ENCODE measurements around the gene SLC35A3.
A peak's percentile ranks its signal among the peaks of the same experiment; 100 is the strongest.
"Not testable (repeated sequence)": the region's sequence is repeated elsewhere in the genome, so short reads cannot be mapped to it uniquely, and the experiment has no call there.

The SLC35A3 gene

DNA sequence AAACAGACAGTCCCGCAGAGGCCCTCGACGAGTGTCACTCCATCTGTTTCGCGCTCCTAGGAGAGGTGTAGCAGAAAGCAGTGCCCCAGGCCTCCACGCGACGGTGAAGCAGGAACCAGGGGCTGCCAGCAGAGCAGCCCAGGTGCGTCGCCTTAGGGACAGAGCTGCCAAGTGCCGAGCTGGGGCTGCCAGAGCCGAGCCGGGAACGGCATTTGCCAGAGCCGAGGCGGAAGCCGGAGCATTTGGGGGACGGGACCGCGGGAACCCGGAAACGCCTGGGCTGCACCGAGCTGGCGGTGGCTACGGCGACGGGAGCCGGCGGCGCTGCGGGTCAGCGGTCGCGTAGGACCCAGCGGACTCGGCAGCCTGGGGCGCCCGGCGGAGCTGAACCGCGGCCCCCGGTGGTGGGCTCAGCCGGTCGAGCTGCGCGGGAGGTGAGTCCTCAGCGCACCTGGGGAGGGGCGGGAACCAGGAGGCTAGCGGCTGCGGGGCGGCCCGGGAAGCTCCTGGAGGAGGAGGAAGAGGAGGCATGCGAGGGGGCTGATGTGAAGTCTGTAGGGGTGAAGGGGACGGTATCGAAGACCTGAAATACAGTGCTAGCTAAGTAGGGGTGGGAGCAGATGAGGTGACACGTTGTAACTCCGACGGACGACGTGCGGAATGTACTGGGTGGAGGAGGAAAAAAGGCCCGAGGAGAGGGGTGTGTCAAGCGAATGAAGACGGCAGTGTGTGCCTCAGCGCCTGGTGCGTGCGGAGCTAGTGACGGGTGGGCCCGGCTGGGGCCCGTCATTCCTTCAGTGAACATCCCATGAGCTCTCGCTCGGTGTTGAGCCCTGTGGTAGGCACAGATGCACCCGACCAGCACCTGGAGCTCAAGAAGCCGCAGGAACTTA lies at the start of gene SLC35A3:
TSS of gene SLC35A3 (plus strand) at position 268 of the 893 bp plus-strand sequence. CDS start 23,559 bp downstream, outside the sequence.
- peak; percentile 80 to 84 for DNase-seq

DNA sequence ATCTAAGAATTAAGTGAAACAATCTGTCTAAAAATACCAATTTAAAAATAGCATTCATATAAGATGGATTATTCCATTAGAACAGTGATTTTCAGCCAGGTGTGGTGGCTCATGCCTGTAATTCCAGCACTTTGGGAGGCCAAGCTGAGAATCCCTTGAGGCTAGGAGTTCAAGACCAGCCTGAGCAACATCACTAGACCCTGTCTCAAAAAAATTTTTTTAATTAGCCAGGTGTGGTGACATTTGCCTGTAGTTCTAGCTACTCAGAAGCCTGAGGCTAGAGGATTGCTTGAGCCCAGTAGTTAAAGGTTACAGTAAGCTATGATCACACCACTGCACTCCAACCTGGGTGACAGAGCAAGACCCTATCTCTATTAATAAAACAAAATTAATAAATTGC lies 35.0 kb upstream of the SLC35A3 start:
- DNase-seq, result no peak

DNA sequence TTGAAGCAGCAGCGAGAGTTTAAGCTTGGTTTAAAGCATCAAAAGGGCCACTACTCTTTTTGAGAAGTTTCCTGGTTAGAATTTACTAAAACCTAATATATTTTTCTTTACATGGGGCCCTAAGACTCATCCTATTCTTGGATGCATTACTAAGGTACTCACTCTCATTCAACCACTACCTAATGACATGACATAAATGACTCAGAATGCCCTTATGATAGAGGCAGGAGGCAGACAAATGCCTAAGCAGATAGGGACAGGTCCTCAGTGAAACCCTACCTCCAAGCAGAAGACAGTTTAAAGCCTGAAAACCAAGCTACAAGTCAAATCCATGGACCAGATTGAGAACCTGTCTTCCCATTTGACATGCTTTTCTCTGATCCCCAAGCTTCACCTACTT lies 34.3 kb upstream of the SLC35A3 start:
- DNase-seq, result no peak

DNA sequence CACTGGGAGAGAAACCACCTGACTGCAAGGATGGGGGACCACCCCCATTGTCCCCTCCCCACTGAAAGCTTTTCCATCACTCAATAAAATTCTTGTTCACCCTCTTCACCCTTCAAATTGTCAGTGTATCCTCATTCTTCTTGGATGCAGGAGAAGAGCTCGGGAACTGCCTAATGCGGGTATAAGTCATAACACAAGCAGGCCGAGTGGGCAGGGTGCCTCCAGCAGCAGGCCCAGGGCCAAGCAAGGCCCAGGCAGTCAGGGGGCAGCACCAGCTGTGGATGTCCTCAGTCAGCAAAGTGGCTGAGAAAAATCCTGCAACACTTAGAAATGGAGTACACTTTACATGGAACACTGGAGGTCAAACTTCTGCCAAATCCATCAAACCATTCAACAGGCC lies 33.7 kb upstream of the SLC35A3 start:
- no peak for DNase-seq

DNA sequence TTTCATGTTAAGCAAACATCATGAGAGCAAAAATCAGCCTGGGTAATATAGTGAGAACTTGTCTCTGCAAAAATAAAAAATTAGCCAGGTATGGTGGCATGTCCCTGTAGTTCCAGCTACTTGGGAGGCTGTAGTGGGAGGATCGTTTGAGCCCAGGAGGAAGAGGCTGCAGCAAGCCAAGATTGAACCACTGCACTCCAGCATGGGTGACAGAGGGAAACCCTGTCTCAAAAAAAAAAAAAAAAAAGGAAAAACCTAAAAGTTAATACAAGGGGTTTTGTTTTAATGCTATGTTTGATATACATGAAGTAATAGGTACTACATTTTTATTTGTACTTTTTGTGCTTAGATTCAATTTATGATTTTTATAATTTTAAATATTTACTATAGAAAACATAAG lies 27.1 kb upstream of the SLC35A3 start:
- no peak for DNase-seq

DNA sequence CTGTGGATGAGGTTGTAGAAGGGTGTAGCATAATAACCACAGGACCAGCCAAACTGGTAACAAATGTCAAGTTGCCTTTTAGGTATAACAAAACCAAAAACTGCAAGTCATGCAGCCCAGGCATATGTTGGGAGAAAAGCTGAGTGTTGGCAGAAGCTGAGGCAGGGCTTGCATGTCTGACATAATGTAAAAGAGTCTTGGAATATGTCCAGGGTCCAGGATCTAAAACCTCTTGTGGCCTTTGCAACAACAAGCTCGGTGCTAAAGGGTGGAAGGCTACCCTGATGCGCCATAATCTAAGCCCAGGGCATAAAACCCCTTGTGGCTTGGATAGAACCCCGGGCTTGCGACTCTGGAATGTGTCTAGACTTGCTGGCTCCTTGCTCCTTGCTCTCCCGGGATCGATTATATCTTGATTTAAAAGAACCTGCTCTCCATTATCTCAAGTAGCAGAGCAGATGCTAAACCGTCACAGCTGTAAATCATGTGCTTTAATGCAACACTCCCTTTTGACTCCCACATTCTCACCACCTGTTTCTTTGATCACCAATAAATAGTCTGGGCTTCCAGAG lies 26.5 kb upstream of the SLC35A3 start:
- DNase-seq, result peak; percentile 12 to 29

DNA sequence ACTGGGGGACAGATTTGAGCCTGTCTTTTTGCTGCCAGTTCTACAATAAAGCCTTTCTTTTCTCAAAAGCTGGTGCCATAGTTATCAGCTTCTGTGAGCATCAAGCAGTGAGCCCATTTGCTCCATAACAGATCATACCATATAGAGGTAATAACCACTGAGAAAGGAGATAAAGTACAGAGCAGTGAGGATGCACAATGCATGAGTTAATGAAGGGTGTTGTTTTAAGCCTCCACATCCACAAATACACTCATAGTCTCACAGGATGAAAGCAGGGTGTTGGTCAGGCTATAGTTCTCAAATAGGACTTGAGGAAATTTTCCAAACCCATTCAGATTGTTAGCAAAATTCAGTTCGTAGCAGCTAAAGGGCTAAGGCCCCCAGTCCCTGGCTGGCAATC lies 25.6 kb upstream of the SLC35A3 start:
- no peak for DNase-seq

DNA sequence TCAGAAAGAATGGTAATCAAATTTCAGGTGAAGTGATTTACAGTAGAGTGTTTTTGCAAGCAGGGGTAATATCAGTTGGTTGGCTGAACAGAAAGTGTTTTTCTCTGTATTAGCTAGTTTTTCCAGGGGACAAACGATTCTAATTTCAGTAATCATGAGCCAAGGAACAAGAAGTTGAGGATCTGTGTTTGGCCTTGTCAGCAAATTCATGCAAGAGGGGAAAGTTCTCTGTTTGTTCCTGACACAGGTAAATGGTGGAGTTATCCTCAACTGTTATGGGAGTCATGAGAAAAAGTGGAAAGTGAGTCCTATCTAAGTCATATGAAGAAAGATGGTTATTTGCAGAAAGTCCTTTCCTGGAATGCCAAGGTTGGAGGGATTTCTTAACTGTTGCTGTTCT lies 24.6 kb upstream of the SLC35A3 start:
- DNase-seq, result no peak

DNA sequence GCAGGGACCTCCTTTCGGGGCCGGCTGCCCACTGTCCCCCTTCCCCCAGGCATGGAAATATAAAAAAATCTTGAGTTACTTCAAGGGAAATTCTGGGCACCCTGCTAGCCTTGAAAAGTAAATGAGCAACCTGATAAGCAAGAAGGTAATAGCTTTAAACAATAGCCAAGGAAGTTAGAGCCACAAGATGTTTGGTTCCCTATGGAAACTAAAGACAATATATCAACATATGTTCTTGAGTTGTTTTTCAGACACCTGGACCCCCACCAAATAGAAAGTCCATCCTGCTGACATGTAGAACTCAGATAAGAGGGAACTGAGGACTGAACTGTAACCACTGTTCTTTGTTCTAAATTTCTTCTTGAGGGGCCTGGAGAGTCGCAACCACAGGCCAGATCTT lies 19.3 kb upstream of the SLC35A3 start:
- no peak for DNase-seq

DNA sequence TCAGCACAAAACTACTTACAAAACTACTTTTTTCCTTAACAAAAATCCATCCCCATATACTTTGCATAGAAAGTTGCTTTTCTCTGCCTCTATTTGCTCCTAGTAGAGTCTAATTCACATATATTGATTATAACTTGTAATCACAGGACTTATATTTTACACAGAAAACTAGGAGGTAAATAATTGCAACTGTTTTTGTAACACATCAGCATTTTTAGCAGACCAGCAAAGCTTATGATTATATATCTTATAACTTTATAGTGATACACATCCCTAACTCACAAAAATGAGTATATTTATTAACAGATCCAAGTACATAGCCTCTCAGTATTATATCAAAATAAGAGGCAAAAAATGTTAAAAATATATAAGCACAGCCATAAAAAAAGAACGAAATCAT lies 17.3 kb upstream of the SLC35A3 start:
- DNase-seq, result no peak

DNA sequence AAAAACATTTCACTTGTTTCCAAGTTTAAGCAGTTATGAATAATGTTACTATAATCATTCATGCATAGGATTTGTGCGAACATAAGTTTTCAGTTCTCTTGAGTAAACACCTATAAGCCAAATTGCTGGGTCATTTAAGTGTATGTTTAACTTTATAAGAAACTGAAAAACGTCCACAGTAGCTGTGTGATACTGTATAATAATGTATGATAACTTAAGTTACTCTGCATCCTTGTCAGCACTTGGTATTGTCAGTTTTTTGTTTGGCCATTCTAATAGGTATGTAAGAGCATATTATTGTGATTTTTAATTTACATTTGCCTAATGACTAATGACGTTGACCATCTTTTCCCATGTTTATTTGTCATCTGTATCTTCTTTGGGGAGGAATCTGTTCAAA lies 14.4 kb upstream of the SLC35A3 start:
- DNase-seq, result no peak

DNA sequence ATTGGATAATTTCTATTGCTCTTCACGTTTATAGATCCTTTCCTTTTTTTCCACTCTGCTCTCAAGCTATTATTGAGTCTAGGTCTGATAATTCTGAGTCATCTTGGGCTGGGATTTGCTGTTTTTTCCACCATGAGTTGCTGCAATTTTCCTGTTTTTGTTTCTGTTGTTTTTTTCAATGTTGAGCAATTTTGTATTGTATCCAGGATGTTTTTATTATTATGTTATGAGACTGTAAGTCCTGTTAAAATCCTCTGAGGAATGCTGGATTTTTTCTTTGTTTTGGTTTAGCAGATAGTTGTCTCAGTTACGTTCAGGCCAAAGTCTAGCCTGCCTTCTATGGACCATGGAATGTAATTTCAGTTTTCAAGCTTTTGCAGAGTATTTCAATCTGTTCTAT lies 13.0 kb upstream of the SLC35A3 start:
- DNase-seq, result no peak

DNA sequence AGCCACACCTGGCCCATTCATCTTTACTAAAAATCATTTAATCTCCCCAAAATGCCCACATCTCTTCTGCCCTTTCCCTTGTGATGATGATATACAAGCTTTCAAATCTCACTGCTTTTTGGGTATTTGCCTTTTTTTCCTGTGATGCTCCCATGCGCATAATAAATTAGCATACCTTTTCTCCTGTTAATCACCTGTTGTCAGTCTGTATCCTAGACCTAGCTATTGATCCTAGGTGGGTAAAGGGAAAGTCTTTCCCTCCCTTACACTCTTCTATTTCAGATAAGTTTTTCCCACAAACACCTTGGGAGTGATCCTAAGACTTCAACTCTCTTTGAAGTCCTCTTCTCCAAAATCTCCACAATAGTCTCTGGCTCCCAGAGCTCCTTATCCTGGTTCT lies 12.0 kb upstream of the SLC35A3 start:
- no peak for DNase-seq

DNA sequence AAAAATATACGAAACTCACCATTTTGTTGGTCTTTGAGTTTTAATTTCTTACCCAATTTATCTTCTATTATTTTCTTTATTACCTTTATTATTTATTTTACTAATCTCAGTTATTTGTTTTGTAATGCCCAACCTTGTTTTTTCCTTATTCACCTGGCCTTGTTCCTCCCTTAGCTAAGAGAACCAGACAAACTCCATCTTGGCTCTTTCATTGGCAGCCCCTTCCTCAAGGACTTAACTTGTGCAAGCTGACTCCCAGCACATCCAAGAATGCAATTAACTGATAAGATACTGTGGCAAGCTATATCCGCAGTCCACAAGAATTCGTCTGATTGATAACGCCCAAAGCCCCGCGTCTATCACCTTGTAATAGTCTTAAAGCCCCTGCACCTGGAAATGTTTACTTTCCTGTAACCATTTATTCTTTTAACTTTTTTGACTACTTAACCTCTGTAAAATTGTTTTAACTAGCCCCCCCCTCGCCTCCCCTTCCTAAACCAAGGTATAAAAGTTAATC lies 10.5 kb upstream of the SLC35A3 start:
- not testable (repeated sequence) for DNase-seq

DNA sequence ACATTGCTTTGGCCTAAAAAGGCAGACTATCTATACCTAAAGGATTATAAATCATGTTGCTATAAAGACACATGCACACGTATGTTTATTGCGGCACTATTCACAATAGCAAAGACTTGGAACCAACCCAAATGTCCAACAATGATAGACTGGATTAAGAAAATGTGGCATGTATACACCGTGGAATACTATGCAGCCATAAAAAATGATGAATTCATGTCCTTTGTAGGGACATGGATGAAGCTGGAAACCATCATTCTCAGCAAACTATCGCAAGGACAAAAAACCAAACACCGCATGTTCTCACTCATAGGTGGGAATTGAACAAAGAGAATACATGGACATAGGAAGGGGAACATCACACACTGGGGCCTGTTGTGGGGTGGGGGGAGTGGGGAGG lies 9.5 kb upstream of the SLC35A3 start:
- not testable (repeated sequence) for DNase-seq

DNA sequence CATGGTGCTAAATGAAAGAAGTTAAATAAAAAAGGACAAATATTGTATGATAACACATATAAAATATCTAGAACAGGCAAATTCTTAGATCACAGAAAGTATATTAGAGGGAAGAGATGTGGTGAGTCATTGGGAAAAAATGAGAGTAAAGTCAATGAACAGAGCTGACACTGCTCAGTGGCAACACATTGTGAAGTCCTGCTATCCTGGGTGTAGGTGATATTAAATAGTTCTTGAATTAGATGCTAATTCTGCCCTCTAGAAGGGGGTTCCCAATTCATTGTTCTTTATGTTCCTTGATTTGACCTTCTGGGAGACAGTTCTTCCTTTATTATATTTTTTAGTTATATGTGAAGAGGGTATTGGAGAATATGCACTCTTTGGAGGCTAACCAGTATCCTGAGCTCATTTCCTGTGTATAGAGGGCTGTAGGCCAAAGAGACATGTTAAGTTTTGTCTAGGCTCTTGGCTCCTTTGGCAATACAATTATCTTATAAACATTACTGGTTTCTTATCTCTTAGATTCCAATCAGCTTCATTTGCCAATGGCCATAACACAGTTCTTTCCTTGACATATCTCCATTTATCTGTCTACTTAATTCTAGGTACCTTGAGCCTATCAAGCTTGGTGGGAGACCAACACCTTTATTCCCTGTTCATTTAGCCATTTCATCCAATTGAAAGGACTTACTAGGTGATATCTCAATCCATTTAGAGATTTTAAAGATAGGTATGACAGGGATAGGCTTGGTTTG lies 6.6 kb upstream of the SLC35A3 start:
- no peak for DNase-seq

DNA sequence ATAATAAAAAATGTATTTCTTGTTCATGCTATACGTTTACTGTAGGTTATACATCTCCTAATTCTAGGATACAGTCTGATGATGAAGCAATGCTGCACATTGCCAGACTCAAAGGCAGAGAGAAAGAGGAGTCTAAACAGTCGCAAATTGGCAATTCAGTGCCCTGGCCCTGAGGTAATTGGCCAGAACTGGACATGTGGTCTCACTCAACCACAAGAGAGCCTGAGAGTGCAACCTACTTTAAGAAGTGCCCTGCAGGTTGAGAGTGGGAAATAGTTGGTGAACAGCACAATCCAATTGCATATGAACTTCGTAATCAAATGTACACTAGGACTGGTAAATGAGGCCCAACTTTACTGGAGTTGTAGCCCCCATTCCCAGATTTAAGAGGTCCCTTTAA lies 5.0 kb upstream of the SLC35A3 start:
- DNase-seq, result no peak

DNA sequence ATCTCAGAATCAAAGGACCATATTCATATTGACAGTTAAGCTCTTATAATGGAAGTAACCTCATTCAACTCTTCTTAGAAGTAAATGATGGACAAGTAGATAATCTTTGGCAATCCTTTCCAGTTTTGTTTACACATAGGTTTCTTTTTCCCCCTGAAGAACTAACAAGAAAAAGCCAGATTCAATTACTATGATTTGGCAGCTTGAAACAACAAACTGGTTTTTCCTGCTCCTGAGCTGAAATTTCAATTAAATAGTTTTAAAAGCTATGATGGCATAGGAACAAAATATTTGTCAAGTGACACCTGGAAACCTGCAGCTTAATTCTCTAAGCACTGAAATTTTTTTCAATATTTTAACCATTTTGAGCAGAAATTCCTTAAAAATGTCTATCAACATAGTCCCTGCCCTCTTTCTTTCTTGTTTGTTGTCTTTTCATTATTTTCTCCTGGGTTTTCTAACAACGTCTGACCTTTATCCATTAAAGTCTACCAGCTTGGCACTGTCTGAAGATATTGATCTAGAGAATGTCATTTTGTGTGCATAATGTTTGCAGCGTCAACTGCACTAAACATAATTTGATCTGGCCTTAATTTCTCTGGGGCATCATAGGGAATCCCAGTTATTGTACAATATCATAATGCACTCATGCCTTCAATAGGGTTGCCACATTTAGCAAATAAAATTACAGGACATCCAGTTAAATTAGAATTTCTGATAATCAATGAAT lies 4.0 kb upstream of the SLC35A3 start:
- no peak for DNase-seq

DNA sequence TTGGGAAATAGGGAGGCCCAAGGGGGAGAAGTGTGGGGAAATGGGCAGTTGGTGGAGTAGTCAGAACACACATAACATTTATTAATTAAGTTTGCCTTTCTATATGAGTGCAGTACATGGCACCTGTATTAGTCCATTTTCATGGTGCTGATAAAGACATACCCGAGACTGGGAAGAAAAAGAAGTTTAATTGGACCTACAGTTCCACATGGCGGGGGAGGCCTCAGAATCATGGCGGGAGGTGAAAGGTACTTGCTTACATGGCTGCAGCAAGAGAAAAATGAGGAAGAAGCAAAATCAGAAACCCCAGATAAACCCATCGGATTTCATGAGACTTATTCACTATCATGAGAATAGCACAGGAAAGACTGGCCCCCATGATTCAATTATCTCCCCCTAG lies 1.6 kb upstream of the SLC35A3 start:
- no peak for DNase-seq

DNA sequence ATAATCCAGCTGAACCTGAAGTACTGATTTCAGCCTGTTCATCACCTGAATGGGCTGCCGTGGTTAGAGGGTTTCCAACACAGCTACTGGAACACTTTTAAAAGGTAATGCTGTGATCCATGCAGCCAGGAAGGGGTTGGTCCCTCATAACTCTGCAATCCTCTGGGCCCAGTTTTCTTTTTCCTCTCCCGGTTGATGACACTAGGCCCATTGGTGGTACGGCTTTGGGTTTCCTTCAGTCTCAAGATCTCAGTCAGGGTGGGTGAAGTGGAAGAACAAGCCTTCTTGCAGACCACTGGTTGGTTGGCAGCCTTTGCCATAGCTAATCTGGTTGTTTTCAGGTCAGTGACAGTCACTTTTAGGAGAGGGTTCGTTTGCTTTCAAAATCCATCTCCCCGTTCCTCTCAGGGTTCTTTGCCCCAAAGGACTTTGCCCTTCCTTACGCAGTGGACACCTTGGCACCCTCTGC lies 502 bp upstream of the SLC35A3 start:
- peak; percentile 19 to 43 for DNase-seq

DNA sequence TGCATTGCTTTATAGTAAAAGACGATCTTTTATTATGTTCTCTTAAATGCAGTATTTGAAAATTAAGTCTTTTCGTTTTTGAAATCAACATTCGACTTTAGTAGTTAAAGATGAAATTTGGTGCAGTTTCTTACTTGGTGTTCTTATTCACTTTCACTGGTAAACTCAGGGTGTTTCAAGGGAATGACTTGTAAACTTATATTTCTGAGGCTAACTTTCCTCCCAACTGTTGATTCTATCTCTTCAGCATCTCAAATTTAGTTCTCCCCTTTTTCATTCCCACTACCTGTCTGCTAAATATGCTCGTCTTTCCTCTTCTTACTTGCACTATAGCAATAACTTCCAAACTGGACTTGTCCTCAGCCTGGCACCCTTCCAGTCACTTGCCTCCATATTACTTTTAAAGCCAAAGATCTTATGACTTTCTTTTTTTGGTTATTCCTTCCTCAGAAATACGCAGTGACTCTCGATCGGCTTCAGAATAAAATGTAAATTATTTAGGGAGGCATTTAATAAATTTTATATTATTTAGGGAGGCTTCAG lies 988 bp downstream of the SLC35A3 start:
- DNase-seq, result no peak

DNA sequence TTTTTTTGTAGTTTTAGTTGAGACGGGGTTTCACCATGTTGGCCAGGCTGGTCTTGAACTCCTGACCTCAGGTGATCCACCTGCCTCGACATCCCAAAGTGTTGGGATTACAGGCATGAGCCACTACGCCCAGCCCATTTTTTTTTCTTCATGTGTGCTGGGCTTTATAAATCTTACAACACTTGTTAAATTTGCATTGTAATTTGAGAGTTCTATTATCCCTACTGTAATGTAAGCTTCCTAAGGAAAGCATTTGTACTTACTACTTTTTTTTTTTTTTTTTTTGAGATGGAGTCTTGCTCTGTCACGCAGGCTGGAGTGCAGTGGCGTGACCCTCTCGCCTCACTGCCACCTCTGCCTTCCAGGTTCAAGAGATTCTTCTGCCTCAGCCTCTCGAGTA lies 2.3 kb downstream of the SLC35A3 start:
- not testable (repeated sequence) for DNase-seq
